SKM-1 (cell line): Measurements from ENCODE around the gene SLC7A6.

ENCODE experiments used
- DNase-seq: peaks from one replicate; lab custom pipeline; 2025; ENCODE audit not compliant: unreplicated experiment; lab: John Stamatoyannopoulos, UW

Gene SLC7A6

DNA sequence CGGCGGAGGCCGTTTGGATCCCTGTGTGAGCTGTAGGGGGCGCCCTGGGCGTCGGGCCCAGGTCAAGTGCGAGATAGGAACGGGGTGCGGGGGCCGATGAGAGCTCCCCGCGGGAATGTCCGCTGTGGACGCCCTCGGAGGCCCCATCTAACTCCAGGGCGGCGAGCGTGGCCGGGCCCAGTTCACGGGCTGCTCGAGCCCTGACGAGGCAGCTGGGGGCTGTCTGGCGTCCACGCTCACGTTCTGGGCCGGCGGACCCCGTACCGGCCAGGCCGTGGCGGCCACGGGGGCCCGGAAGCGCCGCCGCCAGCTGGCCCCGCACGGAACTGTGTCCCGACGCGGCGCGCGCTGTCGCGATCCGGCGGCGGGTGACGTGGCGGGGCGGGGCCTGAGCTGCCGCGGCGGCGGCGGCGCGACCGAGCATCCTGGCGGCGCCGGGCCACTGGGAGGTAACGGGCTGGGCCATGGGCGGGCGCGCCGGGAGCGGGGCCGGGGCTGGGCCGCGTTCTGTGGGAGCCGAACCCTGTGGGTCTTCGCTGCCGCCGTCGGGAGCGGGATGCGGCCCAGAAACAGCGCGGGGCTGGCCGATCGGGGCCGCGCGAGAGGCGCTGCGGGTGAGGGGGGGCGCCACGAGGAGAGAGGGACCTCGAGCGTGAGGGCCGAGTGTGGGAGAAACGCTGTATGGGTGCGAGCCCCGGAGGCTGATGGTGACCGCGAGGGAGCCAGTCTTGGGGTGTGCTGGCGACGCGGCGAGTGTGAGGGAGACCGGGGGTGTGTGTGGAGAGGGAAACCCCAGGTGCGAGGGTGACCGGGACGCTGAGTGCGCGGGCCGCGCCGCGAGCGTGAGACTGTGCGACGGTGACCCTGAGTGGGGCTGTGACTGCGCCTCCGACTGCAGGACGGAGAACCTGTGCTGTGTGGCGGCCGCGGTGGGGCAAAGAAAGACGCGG is at the start of gene SLC7A6:
TSS of gene SLC7A6 (plus strand) at position 399 of the 950 bp plus-strand sequence. CDS start 10,201 bp downstream, outside the sequence.
- peak; percentile 81 for DNase-seq

DNA sequence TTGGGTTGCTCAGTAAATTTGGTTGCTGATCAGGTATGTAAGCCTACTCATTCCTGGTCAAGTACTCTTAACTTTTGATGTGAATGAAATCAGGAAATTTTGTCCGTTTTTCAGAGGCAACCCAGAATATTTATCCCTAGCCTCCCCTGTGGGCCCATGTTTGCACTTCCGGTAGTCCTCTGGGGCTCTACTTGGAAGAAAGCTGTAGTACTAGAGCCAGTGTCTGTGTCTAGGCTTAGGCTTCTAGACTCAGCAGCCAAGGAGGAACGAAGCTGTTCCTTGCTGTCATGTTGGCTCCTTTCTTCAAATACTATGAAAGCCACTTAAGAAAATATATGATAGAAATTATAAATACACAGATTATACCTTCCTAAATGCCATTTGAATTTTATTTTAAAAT is 49.6 kb upstream of the SLC7A6 start:
- DNase-seq = no peak

DNA sequence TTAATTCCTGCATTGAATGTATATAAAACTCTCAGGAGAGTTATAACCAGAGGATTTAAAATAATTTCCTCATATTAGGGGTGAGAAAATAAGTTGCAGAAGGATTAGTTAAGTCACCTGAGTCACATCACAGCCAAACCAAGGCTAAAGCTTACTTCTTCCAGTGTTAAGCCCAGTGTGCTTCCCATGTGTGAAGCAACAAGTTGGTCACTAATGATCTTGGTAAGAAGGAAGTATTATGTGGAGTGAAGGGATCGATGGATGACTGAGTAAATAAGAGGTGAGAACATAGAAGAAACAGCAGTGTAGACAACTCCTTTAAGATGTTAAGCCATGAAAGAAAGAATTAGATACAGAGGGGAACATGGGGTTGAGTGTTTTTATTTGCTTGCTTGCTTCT is 49.0 kb upstream of the SLC7A6 start:
- no peak for DNase-seq

DNA sequence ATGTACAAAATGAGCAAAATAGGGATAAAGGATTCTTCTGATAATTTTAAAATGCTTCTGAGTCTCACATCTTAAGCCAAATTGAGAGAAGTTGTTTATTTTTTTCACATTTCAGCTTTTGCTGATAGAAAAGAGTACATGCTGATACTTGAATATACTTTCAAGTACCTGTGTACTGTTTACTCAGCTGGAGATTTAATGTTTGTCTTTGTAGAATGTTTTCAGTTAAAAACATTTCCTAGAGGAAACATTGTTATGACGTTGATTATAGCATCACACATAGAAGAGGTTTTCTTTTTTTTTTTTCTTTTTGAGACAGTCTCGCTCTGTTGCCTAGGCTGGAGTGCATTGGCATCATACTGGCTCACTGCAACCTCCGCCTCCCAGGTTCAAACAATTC is 48.1 kb upstream of the SLC7A6 start:
- DNase-seq = no peak

DNA sequence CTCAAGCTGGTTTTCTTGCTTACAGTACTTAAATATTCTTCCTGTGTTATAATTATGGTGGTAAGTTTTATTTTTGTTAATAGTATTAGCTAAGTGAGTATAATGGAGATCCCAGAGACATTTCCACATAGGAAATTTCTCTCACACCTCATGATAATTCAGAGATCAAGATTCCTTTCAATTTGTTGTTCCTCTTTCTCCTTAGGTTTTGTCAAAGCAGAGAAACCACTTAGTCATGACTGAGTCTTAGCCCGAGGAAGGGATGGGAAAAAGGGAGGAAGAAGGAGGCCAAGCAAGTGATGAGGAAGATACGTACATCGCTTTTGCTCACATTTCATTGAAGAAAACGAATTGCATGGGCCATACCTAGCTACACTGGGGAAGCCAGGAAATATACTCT is 46.8 kb upstream of the SLC7A6 start:
- DNase-seq = no peak

DNA sequence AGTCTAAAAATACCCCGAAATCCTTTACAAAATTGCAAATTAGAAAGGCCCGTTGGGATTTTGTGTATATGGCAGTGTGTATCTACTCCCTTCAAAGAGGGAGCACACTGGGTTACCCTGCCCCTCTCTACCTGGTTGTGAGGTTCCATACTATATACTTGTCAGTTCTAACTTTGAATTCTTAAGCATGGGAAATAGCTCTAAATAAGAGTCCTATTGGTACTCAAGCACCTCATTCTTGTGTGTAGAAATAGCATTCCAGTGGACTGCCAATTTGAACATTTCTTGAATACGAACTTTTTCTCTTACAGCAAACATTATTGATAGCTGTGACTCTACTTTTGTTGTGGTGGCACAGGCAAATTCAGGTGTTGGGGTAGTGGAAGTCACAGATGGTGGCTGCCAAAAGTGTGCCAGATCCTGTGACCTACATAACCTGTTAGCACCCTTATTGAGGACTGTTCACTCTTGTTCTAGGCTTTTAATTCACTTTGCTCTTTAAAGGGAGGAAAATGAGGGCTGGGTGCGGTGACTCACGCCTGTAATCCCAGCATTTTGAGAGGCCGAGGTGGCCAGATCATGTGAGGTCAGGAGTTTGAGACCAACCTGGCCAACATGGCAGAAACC is 44.5 kb upstream of the SLC7A6 start:
- DNase-seq = no peak

DNA sequence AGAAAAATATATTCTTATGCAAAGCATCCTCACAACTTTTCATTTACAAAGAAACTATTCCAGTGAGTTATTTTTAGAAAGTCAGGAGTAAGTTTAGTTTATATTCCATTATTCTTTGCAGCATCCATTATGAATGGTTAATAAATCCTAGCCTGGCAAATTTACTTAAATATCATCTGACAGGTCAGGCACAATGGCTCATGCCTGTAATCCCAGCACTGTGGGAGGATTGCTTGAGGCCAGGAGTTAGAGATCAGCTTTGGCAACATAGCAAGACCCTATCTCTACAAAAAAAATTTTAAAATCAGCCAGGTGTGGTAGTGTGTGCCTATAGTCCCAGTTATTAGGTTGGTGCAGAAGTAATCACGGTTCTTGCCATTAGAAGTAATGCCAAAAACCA is 41.3 kb upstream of the SLC7A6 start:
- DNase-seq = no peak

DNA sequence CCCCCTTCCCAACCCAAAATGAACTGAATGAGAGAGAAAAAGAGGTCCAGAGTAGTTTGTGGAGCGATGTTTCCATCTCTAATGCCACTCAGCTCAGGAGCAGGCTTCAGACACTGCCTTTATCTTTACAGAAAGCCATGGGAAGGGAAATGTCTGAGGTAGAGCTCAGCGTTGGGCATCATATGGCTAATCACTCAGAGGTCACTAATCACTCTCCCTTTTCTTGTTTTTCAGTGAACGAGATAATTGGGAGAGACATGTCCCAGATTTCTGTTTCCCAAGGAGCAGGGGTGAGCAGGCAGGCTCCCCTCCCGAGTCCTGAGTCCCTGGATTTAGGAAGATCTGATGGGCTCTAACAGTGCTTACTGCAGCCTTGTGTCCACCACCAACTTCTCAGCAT is 38.2 kb upstream of the SLC7A6 start:
- DNase-seq = no peak

DNA sequence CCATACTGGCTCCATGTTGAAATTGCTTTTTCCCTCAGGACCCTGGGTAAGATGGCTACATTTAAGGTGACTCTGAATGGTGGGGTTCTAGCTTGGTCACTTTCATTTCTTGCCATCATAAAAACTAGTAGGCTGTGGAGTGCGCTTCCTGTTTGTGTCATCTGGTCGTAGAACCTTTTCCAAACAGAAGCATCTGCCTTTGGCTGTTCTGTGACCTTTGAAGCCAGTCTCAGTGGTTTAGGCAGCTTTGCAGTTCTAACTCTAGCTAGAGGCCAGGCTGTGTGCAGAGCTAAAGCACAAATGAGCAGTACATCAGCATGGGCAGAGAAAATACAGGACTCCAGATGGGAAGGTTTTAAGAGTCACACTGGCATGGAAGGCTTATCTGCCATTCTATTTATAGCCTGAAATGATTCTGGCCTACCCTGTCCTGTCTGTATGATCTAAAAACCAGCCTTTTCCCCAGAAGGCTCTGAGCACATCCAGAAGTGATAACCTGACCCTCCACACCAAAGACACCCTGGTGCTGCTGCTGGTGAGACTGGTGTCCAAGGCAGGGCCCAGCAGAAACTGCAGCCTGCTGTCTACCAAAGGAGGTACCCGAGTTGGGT is 37.0 kb upstream of the SLC7A6 start:
- DNase-seq = no peak

DNA sequence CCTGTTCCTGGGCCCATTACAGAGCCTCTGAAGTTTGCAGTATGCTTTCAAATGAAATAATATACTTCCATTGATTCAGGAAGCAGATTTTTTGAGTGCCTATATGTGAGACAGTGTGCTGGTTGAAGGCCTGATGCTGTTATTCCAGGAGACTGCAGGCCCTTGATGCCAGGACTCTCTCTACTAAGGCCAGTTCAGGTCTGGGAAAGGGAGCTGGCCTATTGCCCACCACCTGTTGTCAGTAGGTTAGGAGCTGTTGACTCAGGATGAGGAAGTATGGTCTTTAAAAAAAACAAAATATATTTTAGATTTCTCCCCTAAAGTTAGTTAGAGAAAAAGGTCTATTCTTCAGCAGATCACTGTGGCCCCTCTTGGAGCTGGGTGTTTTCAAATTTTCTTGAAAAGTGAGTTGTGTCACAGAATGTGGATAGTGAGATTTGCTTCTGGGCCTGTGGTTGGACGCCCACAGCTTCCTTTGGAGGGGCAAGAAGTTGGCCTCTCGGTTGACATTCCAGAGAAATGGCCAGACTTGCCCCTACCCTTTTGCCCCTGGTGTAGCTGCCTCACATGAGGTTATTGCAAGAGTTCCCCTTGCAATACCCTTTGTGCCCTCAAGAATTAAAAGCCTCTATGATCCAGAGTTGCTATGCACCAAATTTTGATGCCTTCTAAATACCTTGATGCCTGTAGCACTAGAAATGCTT is 36.3 kb upstream of the SLC7A6 start:
- no peak for DNase-seq

DNA sequence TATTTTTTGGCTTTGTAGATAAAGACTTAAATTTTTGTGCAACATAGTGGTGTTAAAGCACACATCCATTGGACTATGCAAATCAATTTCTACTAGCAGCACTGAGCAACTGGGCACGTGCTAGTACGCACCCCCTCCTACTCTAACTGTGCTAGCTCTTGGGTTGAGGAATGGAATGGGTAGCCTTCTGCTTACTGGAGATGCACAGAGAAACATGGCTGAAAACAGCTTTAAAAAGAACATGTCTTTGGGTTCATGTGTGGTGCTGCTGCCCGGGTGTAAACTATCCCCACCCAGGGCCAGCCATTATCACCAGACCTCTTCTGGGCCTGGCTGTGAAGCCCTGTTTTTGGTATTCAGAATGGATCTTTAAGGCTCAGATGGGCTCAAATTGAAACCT is 35.7 kb upstream of the SLC7A6 start:
- DNase-seq = no peak

DNA sequence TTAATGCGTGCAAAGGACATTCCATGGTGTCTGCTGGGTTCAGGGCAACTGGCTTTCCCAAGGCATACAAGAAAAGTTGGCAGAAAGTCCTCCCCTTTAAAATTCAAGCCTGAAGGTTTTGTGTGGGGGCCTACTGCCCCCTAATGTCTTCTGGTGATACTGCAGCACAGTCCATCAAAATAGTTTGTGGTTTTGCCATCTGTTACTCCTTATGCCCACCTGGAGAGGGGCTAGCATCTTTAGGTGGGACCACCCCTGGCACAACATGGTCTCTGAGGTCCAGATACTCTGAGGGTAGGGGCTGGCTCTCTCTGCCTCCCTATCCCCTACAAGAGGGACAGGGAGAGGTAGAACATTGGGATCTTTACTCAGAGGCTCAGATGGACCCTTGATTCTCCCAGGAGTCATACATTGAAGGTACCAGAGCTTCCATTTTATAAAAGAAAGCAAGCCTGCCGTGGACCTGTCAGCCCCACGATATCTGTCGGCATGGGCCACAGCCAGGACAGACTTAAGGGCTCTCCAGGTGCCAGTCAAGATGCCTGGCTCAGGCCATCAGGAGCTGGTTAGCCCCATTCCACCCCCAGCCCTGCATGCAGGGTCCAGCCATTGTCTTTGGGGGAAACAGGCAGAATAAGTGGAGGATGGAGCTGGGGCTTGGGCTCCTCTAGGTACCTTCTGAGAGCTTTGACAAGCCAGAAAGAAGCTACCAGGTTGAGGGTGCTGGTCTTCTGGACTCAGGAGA is 34.7 kb upstream of the SLC7A6 start:
- no peak for DNase-seq

DNA sequence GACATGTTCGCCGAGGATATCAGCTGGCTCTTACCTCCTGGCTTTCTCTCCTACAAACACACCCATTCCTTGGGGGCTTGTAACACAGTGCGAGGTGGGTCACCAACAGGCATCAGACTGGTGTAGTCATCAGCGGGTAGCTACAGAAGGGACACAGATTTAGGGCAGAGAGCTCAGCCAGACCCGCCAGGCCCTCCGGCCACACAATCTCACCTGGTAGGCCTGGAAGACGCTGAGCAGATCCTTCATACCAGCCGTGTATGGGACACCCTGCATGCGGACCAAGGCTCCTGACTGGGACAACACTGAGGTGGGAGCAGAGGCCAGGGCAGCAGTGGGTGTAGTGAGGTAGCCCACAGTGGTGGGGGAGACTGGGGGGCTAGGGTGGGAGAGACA is 34.2 kb upstream of the SLC7A6 start:
- DNase-seq = no peak

DNA sequence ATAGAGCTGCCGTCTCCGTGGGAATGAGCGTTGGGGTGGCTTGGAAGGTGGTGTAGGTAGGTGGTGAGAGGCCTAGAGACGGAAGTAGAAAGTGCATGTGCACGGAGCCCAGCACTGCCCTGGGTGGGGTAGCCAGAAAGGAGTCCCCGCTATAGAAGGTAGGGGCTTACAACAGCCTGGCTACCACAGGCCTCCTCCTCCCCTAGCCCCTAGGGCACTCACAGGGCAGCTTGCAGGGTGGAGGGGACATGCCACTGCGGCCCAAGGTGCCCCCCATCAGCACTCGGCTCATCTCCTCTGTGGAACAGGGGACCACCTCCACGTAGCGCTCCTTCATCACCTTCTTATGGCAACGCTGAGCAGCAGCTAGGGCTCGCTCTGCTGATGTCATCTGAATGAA is 33.4 kb upstream of the SLC7A6 start:
- no peak for DNase-seq

DNA sequence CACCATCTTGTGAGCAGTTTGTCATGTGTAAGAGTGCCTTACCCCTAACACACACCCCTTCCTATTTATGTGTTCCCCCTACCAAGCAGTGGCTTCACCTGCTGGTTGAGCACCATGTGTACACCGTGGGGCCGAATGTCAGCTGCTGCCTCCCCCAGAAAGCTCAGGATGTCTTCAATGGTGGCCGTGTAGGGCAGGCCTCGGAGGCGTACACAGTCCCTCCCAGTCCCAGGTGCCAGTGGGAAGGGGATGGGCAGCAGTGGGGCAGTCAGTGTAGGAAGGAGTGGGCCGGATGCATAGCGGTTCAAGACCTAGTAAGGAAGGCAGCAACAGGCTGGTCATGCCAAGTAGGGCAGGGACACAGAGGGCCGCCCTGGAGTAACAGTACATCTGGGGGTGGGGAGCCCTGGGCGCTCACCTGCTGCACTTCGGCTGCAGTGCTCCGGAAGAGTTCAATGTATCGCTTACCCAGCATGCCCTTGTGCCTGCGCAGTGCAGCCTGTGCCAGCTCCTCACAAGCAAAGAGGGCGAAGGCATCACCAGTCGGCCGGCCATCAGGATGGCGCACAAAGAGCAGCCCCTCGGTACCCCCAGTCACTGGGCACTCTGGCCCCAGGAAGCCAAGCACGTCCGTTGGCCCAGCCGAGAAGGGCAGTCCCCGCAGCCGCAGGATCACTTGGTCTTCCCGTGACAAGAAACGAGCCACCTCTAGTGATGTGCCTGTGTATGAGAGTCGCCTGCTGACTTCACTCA is 32.8 kb upstream of the SLC7A6 start:
- no peak for DNase-seq

DNA sequence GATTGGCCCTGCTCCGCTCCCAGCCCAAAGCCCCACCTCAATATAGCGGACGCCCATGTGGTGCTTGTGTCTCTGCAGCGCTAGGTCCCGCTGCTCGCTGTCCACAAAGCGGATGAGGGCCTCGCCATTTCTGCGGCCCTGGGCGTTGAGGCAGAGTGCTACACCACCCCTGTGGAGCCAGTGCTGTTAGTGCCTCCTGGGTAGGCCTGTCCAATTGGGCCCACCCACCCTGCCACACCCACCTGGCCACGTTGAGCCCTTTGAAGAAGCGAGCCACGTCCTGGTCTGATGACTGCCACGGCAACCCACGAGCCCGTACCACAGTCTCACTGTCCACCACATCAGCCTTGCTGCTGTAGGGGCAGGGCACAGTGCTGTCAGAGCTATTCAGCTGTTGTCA is 32.0 kb upstream of the SLC7A6 start:
- DNase-seq = no peak

DNA sequence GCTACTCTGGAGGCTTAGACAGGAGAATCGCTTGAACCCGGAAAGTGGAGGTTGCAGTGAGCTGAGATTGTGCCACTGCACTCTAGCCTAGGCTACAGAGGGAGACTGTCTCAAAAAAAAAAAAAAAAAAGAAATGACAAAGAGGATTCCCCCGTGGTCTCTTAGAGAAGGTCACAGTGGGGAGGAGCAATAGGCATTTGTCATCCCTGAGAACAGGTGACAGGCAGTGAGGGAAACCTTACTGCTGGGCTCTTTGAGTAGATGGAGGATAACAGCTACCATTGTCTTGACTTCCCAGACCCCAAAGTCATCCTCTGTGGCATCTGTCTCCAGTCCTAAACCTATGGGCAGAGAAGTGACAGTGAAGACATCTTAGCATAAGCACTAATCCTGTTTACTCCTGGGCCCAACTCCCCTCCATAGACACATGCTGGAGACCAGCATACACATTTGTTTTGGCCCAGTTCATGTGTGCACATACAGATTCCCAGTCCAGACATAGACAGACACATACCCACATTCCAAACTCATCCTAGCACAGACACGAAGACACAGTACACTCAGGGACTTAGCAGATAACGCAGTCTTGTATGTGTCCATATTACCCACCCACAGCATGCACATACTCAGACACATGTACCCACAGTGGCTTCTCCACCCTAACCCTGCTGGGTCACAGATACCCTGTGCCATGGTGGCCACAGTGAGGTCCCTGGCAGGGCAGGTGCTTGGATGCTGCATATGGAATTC is 31.1 kb upstream of the SLC7A6 start:
- no peak for DNase-seq

DNA sequence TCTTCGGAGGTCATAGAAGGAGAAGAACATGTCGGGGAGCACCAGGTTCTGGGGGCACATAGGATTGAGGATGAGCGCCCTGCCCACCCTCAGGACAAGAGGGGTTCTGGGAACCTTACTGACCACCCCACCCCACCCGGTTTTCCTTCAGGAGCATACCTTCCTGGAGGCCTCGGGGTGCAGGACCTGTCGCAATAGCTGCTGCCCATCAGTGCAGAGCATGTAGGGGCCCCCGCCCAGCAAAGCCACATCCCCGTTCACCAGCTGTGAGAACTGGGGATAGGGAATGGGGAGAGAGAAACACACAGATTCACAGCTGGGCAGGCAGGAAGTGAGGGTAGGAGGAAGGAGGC is 30.5 kb upstream of the SLC7A6 start:
- DNase-seq = no peak
